ENCODE measurements around the gene CAV1.

DNA sequence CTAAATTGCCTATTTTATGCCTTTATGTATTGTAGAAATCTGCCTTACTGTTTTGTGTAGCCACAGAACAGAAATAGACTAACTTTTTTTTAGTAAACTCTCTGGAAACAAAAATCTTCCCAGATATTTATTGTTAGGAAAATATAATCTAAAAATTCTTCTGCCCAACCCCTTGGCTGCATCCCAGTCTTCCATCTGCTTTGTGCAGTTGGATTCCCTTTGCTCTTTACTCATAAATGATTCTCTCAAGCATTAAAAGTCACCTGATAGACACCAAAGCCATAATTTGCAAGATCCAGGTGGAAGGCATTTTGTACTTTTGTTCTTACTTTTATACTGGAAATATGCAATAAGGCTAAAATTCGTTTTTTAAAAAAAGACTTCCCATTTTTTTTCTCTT is 31.4 kb upstream of the CAV1 start:
- no peak for TF ChIP-seq ZNF384 (IDR thresholded peaks at IDR 0.05)
- TF ChIP-seq SUZ12 (IDR thresholded peaks at IDR 0.05): no peak
- TF ChIP-seq ELF4 (IDR thresholded peaks at IDR 0.05): no peak
- TF ChIP-seq BHLHE40 (IDR thresholded peaks at IDR 0.05; ENCODE audit: borderline replicate concordance): no peak
- TF ChIP-seq ARNT (IDR thresholded peaks at IDR 0.05): no peak

All from HEK293T (cell line).